Bone marrow (tissue), 2 donors: ENCODE data around the gene FMC1.
"Not testable (repeated sequence)": the region's sequence is repeated elsewhere in the genome, so short reads cannot be mapped to it uniquely, and the experiment has no call there.

Source experiments
- DNase-seq, 2 donors: peaks; one replicate each; lab custom pipeline; 2025; lab: John Stamatoyannopoulos, UW

Gene FMC1, protein sequence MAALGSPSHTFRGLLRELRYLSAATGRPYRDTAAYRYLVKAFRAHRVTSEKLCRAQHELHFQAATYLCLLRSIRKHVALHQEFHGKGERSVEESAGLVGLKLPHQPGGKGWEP

DNA sequence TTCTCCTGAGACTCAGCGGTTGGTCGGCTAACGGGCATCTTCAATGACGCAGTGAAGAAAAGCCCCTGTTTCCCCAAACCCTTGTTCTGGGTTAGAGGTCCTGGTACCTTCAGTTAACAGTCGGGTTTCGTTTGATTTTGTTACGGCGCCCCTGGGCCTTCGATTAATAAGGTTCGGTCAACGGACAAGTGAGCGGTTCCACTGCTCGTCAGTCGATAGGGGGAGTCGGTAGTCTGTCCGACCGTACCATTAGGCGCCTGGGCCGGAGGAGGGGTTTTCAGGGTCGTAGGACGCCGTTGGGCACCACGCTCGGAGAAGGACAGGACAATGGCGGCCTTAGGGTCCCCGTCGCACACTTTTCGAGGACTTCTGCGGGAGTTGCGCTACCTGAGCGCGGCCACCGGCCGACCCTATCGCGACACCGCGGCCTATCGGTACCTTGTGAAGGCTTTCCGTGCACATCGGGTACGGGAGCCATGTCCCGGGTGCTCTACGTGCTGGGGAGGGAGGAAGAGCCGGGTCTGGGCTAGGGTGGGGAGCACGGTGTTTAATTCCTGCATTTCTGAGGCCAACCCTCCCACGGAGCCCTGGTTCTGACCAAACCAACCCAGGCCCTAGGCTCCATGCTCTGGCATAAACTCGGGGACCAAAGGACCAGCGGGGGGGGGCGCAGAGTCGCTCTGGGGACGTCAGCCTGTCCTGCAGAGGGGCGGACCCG is at the start of gene FMC1:
Gene FMC1, plus strand, starts transcription at position 280 of the 718 bp plus-strand sequence. Its CDS starts 48 bp downstream, at position 328.
- DNase-seq: peak; percentile 81 to 97

DNA sequence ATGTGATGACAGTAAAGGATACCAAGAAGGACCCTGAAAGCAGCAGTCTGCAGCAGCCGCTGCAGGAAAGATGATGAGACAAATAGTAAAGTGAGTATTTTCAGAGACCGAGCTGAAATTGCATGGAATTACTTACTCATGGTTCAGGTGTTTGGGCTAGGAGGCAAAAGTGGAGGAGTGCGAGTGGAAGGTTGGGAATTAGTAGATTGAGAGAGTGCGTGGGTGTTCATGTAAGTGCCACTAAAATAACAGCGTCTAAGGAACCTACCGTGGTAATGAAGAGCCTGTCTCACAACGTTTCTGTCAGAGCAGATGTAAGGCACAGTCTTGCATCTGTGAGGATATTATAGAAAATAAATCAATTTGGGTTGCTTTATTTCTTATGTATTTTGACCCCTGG is 48.3 kb upstream of the FMC1 start:
- DNase-seq: no peak

DNA sequence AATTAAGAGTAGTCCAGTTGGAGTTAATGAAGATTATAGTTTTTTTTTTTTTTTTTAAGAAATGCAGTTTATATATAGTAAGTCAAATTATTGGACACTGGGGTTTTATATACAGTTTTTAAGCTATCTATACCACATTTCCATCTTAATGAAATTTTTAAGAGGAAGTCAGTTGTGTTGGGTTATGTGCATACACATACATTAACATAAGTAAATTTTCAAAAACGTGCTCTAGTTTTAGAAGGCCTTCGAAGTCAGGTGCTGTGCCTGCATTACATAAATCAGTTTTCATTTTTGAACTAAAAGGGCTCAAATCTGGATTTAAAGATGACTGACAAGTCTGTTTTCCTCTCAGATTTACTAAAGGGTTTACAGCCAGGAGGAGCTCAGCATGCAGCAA is 47.6 kb upstream of the FMC1 start:
- no peak for DNase-seq

DNA sequence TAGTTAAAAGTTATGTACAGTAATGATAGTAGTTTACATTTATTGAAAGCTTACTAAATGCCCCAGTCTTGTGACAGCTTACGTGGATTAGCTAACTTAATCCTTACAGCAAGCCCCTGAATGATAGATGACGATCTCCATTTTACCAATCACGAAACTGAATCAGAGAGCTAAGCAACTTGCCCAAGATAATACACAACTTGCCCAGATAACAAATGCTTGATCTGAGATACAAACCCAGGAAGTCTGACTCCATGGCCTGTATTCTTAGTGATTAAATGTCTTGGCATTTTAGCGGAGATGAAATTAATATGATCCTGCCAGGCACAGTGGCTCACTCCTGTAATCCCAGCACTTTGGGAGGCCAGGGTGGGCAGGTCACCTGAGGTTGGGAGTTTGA is 46.9 kb upstream of the FMC1 start:
- no peak for DNase-seq

DNA sequence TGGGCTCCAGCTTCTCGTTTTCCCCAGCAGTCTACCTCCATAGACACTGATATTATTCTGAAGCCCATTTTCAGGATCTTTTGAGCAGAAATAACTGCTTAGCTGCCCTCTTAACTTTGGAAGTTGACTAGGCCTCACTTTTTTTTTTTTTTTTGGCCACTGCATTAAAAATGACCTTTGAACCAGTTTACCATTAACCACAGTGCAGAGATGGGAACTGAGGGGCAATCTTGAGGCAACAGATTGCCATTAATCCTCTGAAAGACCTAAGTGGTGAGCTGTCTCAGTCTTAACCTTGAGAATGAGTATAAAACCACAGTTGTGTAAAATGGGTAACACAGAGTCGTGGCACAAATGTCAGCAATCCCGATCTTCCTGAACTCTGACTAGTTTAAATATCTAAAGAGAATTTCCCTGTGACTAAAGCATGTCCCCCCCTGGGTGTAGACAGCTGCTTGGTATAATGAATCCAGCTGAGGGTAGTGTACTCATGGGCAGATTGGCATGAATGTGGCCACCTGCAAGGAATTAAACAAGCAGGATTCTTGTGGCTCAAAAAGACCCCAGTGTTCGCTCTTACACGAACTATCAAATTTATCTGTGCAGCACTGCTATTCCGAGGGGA is 46.1 kb upstream of the FMC1 start:
- no peak for DNase-seq

DNA sequence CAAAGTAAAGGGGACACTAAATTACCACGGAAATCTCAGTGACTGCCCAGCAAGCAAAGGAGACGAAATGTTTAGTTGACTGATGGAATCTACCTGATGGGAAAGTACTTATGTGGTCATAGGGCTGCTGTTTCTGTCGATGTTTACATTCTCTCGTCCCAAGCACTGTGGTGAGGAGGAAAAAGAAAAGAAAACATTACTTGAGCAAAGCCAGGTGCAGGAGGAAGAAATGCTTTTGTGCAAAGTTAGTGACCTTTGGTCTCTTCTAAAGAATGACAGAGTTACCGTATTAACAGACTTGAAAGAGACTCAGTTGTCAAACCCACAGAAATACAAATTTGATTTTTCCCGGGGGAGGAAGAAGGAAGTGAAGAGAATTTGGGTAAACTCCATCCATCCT is 43.3 kb upstream of the FMC1 start:
- DNase-seq: no peak

DNA sequence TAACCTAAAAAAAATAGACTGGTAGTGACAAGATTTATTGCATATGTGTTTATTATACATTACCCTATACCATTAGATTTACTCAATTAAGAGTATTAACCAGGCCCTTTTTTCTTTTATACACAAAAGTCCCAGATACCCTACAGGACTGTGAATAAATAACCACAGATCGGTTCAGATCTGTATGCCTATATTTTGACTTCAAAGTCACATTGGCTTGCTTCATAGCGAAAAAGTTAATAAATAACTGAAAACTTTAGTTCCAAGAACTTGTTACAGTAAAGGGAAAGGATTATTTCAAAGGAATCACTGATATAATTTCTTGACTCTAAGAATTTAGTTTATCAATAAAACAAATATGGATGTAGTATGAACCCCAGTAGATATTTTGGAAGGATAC is 41.8 kb upstream of the FMC1 start:
- DNase-seq: no peak

DNA sequence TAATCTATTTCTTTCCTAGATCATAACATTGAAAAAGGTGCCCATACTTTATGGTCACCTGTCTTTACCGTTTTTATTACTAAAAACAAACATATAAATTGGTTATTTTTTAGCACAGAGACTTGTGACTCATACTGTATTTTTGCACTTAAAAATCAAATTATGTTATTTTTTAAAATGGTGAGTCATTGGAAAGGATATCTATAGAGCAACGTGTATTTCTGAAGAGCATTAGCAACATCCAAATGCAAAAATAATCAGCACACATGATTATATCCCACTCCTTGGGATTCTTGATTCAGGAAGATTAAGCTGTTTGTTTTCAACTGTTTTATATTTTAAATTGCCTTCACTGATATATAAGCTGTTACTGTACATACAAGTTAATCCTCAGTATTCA is 40.7 kb upstream of the FMC1 start:
- no peak for DNase-seq

DNA sequence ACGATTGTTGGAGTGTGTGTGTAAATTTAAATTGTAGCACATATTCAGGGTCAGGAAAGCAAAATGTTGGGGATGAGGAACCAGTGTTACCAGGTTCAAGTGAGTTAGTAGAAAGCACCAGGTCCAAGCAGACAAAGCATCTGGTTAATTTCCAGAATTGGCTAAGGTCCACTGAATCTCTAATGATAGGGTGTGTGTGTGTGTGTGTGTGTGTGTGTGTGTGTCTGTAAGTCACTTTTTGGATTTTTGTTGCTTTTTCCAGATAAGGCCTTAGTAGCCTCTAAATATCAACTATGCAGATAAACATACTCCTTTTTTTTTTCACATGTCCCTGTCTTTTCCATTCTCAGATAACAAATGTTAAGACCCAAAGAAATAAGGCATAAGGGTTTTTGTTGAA is 36.6 kb upstream of the FMC1 start:
- DNase-seq: no peak

DNA sequence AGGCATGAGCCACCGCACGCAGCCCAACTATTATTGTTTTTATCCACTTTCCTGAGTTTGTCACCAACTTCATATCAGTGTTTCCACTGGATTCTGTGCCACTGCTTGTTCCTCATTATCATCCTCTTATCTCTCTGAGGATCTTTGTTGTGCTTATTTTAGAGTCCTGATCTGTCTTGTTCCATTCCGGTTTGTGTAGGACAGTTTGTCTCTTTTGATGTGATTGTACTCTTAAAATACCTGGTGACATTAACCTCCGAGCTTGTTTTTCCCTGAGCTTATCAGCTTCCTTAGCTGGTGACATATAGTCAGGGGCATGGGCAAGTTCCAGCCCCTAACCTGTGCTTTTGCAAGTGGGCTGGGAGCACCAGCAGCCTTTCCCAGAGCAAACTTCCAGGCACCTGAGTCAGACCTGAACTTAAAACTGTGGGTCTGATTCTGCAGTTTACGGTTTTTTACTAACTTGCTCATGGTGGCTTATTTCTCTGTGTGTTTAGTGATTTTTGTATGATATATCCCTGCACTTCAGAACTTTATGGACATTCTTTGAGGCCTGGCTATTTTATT is 23.1 kb upstream of the FMC1 start:
- peak in 1 of 2 donors; percentile 42 for DNase-seq

DNA sequence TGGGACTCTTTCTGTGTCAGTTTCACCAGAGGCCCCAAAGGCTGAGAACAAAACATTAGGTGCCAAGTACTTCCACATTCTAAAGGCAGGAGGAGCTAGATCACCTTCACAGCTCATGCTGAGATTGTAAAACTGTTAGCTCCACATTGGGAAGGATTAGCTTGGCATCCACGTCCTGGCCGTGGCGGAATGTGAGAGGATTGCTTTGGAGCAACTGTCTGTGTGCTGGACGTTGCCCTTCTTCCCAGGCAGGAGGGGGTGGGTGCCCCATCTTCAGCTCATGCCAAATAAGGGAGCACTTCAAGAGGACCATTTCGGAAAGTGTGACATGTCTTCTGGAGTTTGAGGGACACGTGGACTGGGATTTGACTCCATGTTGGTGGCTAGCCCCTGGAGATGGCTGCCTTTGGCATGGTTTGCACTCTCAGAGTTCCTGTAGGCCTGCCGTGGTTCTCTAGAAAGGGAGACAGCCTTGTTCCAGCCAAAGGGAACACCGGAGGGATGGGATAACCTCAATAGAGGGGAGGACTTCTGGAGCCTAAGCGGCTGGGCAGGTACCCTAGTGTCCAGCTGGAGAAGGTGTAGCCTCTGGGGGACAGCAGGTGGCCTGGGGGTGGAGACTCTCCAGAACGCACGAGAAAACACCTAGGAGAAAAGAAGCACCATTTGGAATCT is 19.9 kb upstream of the FMC1 start:
- no peak for DNase-seq

DNA sequence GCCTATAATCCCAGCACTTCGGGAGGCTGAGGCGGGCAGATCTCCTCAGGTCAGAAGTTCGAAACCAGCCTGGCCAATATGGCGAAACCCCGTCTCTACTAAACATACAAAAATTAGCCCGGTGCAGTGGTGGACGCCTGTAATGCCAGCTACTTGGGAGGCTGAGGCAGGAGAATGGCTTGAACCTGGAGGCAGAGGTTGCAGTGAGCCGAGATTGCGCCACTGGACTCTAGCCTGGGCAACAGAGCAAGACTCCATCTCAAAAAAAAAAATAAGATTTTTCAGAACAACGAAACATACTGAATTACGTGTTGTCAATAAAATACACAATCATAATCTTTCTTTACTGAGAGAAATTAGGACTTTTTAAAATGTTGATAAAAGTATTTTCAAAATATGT is 16.4 kb upstream of the FMC1 start:
- DNase-seq: not testable (repeated sequence)

DNA sequence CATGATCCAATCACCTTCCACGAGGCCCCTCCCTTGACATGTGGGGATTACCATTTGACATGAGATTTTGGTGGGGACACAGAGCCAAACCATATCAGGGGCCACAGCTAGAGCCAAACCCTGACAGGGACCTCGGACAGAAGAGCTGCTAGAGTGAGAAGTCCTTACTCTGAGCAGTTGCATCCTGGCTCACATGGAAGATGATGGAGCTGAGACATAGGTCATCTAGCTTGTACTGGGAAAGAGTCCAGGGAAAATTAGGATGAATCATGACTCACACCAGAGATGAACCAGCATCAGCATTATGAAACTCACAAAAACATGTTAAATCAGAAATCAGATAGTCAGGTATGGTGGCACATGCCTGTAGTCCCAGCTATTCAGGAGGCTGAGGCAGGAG is 12.8 kb upstream of the FMC1 start:
- DNase-seq: no peak

DNA sequence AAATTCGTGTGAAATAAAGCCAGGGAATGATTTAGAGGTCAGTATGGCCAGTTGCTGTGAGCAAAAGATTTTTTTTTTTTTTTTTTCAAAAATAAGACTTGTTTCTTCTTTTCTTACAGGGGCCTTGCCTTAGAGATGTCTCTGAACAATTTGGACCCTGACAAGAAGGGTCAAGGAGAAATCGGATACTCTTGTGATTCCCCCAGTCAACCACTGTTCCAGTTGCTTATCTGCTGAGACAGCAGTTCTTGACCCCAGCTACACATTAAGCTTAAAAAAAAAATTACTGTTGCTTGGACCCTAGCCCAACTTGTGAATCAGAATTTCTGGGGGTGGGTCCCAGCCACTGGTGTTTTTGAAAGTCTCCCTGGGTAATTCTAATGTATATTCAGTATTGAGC is 12.0 kb upstream of the FMC1 start:
- no peak for DNase-seq

DNA sequence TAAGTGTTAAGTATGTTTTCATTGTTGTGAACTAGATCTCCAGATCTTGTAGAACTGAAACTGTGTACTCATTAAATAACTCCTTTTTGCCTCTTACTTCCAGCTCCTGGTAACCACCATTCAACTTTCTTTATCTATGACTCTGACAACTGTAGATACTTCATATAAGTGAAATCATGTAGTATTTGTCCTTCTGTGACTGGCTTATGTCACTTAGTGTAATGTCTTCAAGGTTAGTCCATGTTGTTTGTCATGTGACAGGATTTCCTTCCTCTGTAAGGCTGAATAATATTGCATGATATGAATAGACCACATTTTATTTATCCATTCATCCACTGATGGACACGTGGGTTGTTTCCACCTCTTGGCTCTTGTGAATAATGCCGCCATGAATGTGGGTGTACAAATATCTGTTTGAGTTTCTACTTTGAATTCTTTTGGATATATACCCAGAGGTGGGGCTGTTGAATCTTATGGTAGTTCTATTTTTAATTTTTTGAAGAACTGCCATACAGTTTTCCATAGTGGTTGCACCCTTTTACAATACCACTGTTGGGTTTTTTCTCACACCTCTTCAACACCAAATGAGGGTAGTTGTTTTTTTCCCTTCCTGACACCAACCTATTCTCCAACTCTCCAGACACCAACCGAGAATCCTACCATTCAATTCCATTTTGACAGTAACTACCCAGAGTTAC is 10.7 kb upstream of the FMC1 start:
- DNase-seq: no peak

DNA sequence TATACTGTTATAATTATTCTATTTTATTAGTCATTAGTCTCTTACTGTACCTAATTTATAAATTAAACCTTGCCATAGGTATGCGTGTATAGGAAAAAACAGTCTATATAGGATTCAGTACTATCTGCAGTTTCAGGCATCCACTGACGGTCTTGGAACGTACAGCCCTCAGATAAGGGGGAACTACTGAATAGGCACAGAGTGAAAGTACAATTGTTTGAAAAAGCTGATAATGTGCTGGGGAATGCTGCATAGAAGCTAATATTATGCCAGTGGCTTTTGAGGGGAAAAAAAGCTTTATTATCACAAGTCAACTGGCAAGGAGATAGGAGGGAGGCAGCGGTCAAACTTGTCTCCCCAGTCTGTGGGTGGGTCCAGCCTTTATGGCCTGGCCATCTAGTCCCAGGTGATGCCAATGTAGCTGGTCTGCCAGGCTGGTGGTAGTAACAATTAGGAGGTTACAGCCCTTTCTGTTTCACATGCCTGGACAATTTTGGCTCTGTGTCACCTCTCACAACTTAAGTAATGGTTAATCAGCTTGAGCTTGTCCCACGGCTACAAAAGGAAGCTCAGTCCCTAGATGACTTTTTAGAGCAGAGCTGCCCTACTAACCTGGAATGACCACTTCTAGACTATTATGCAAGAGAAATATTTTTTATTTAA is 8.3 kb upstream of the FMC1 start:
- no peak for DNase-seq

DNA sequence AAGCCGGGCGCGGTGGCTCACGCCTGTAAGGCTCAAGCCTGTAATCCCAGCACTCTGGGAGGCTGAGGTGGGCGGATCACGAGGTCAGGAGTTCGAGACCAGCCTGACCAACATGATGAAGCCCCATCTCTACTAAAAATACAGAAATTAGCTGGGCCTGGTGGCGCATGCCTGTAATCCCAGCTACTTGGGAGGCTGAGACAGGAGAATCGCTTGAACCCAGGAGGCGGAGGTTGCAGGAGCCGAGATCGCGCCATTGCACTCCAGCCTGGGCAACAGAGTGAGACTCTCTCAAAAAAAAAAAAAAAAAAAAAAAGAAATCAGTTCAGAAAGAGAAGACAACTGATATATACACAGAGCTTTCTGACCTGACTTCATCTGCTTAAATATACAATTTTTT is 7.7 kb upstream of the FMC1 start:
- DNase-seq: not testable (repeated sequence)

DNA sequence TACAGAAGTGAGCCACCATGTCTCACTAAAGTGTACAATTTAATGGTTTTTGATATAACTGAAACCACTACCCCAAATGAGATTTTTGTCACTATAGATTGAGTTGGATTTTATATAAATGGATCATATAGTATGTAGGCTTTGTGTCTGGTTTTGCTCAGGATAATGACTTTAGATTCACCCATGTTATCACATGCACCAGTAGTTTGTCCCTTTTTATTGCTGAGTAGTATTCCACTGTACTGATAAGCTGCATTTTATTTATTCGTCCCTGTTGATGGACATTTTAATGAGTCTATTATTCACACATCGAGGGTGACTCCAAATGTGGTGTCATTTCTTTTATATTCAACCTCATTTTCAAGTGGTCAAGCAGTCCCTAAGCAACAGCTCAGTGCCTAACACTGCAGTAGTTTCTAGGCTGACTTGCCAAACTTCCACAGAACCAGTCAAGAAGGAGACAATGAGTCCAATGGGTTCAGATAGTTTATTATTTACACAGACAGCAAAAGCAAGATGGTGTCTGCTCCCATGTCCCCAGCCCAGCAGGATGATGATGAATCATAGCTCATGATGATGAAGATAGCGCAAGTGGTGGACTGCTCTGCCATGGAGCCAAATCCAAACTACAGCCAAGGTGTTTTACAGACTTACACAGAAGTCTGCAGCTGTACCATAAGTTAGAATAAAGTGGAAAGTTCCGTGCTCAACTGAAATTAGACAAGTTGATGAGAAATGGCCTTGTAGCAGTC is 6.6 kb upstream of the FMC1 start:
- no peak for DNase-seq

DNA sequence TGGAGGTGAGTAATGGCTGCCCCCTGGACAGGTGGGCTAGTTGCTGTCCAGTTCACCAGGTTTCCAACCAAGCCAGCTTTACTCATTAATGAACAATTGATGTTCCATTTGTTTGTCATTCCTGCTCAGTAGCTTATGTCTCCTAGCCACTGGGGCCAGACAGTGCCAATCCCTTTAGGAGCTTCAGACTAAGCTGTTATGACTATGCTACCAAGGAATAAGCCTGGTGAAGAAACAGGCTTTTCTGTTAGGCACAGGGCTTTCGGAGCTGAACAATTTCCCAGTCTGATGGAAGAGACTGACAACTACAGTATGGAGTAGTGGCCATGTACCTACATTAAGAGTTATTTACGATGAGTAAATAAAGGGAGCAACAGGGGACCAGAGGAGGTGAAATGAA is 2.1 kb upstream of the FMC1 start:
- DNase-seq: no peak

DNA sequence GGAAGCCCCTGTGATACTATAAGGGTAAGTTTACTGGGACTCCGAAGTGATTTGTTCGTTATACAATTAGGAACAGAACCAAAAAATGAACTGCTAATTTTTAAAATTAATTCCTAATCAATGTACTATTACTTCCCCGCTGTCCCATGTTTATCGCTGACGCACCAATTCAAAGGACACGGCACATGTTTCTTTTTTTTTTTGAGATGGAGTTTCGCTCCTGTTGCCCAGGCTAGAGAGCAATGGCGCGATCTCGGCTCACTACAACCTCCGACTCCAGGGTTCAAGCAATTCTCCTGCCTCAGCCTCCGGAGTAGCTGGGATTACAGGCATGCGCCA is 1.5 kb upstream of the FMC1 start:
- no peak for DNase-seq
